Measurements from ENCODE around the gene GTF2H2.
"Not testable (repeated sequence)": the region's sequence is repeated elsewhere in the genome, so short reads cannot be mapped to it uniquely, and the experiment has no call there.

Gene GTF2H2

GRCh38 chr5:71067262-71067928 is at the start of gene GTF2H2:
Gene GTF2H2 (minus strand): TSS chr5:71067676. CDS start chr5:71062763, 4,913 bp downstream.
- not testable (repeated sequence) for H3K27me3 Mint-ChIP-seq, H3K4me1 Mint-ChIP-seq, H3K27ac Mint-ChIP-seq, H3K9me3 Mint-ChIP-seq, DNase-seq, H3K4me3 Mint-ChIP-seq
- peak; percentile 100 for ATAC-seq

GRCh38 chr5:71109730-71110275 is 42.3 kb upstream of the GTF2H2 start:
- not testable (repeated sequence) for H3K4me1 Mint-ChIP-seq, H3K27me3 Mint-ChIP-seq, H3K4me3 Mint-ChIP-seq, DNase-seq, H3K27ac Mint-ChIP-seq, H3K9me3 Mint-ChIP-seq
- peak; percentile 59 for ATAC-seq

- ATAC-seq, H3K9me3 Mint-ChIP-seq, H3K4me3 Mint-ChIP-seq, DNase-seq, H3K27ac Mint-ChIP-seq, H3K27me3 Mint-ChIP-seq, H3K4me1 Mint-ChIP-seq: not testable (repeated sequence)
These were observed 32.5 kb upstream of the GTF2H2 start for GRCh38 chr5:71099996-71100395.

DNA sequence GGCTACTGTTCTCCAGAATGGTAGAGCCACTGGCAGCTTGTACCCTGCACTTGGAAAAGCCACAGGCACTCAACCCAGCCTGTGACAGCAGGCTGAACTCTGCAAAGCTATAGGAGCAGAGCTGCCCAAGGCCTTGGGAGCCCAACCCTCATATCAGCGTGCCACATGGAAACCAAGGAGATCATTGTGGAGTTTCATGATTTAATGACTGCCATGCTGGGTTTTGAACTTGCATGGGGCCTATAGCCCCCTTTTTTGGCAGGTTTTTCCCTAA is 30.4 kb upstream of the GTF2H2 start:
- H3K9me3 Mint-ChIP-seq, H3K4me1 Mint-ChIP-seq, DNase-seq, H3K4me3 Mint-ChIP-seq, H3K27ac Mint-ChIP-seq, H3K27me3 Mint-ChIP-seq: not testable (repeated sequence)
- ATAC-seq = peak; percentile 20

GRCh38 chr5:71097173-71097929 is 29.9 kb upstream of the GTF2H2 start:
- DNase-seq, H3K4me3 Mint-ChIP-seq, H3K9me3 Mint-ChIP-seq, H3K4me1 Mint-ChIP-seq, H3K27me3 Mint-ChIP-seq, H3K27ac Mint-ChIP-seq: not testable (repeated sequence)
- peak; percentile 35 for ATAC-seq

- H3K9me3 Mint-ChIP-seq, DNase-seq, H3K4me3 Mint-ChIP-seq, ATAC-seq, H3K4me1 Mint-ChIP-seq, H3K27ac Mint-ChIP-seq, H3K27me3 Mint-ChIP-seq: not testable (repeated sequence)
These were observed 22.3 kb upstream of the GTF2H2 start for GRCh38 chr5:71089773-71090172.

GRCh38 chr5:71088754-71089153 is 21.3 kb upstream of the GTF2H2 start:
- H3K9me3 Mint-ChIP-seq, H3K4me1 Mint-ChIP-seq, DNase-seq, ATAC-seq, H3K27ac Mint-ChIP-seq, H3K27me3 Mint-ChIP-seq, H3K4me3 Mint-ChIP-seq: not testable (repeated sequence)

- not testable (repeated sequence) for ATAC-seq, H3K4me1 Mint-ChIP-seq, H3K4me3 Mint-ChIP-seq, DNase-seq, H3K27ac Mint-ChIP-seq, H3K27me3 Mint-ChIP-seq, H3K9me3 Mint-ChIP-seq
These were observed 18.7 kb upstream of the GTF2H2 start for GRCh38 chr5:71086145-71086544.

GRCh38 chr5:71084280-71085063 is 17.0 kb upstream of the GTF2H2 start:
- H3K4me3 Mint-ChIP-seq, DNase-seq, H3K27me3 Mint-ChIP-seq, H3K27ac Mint-ChIP-seq, ATAC-seq, H3K4me1 Mint-ChIP-seq, H3K9me3 Mint-ChIP-seq: not testable (repeated sequence)

DNA sequence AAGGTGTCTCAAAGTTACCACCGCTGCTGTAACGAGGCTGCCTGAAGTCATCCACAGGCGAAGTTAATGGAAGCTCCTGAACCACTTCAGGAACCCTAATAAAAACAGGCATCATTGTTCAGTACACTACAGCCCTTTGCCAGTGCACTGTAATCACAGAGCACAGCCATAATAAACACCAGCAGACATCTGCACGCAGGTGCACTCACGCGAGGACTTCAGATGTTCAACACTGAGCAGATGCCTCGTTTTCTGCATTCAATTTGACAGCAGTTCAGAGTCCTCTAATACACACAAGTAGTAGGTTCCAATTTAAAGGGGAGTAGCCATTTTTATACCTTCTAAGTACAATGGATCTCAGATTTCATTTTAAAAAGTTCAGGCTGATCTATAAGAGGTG is 15.4 kb upstream of the GTF2H2 start:
- H3K27me3 Mint-ChIP-seq = not testable (repeated sequence)

DNA sequence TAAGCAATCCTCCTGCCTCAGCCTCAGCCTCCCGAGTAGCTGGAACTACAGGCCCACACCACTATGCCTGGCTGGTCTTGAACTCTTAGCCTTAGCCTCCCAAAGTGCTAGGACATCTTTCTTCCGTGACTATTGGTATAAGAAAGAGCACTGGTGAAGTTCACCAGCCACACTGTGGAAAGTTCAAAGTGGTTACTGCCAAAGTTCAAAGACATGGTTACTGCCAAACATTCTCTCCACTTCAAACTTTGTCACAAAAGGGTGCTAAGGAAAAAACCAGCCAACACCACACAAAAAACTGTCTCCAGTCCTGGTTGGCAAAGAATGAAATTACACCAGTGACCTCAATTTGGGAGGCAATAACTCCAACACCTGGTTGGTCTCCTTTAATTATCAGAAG is 14.9 kb upstream of the GTF2H2 start:
- H3K4me1 Mint-ChIP-seq, H3K4me3 Mint-ChIP-seq, H3K27ac Mint-ChIP-seq, H3K9me3 Mint-ChIP-seq, ATAC-seq, H3K27me3 Mint-ChIP-seq, DNase-seq: not testable (repeated sequence)

More for the DNA sequence above, 15.4 kb upstream of the GTF2H2 start:
- H3K27ac Mint-ChIP-seq, DNase-seq, ATAC-seq, H3K4me3 Mint-ChIP-seq, H3K4me1 Mint-ChIP-seq, H3K9me3 Mint-ChIP-seq: not testable (repeated sequence)

GRCh38 chr5:71061322-71061721 is 6.2 kb downstream of the GTF2H2 start:
- not testable (repeated sequence) for H3K27ac Mint-ChIP-seq, H3K4me1 Mint-ChIP-seq, H3K9me3 Mint-ChIP-seq, H3K27me3 Mint-ChIP-seq, DNase-seq, ATAC-seq, H3K4me3 Mint-ChIP-seq

DNA sequence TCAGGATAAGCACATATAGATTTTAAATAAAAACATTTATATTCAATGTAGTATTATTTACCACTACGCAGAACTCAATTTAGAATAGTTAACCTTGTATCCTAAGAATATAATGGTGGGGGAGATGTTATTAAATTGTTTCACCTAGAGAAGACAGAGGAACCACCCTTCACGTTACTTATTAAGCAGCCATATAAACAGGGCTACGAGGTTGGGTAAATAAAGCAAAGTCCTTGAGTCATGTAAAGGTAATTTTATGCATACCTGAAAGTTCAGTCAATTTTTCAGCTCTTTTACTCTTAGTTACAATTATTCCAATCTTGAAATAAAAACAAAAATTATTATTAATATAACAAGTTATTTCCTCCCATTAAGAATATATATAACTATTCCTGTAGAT is 8.1 kb downstream of the GTF2H2 start:
- not testable (repeated sequence) for H3K27me3 Mint-ChIP-seq, DNase-seq, ATAC-seq, H3K4me1 Mint-ChIP-seq, H3K4me3 Mint-ChIP-seq, H3K9me3 Mint-ChIP-seq, H3K27ac Mint-ChIP-seq

DNA sequence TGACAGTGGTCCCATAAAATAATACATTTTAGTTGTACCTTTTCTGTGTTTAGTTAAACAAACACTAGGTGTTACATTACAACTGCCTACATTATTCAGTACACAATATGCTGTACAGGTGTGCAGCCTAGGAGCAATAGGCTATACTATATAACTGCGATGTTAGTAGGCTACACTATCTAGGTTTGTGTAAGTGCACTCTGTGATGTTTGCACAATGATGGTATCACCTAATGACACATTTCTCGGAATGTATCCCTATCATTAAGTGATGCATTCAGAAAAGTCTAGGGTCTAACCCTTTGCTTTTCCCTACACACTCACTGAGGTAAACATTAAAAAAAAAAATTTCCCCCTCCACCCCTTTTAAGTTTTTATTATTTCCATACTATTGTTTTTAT is 22.7 kb downstream of the GTF2H2 start:
- not testable (repeated sequence) for H3K4me1 Mint-ChIP-seq, H3K27ac Mint-ChIP-seq, H3K4me3 Mint-ChIP-seq, DNase-seq, H3K27me3 Mint-ChIP-seq, H3K9me3 Mint-ChIP-seq, ATAC-seq

DNA sequence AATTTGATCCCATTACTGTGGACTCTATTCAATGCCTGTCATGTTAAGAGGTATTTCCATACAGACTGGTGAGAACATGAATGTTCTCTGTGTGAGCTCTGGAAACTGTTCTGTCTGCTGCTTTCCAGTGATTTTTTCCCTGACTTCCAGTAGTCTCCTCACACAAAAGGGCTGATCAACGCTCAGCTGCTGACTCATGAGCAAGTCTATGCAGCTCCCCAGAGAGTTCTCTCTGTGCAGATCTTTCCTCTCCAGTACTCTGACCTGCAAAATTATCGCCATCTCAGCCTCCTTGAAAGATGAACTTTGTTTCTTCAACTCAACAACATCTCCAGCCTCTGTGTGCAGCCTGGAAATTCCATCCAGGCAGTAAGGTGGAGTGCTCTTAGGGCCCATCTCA is 23.3 kb downstream of the GTF2H2 start:
- H3K27ac Mint-ChIP-seq, H3K27me3 Mint-ChIP-seq, H3K4me1 Mint-ChIP-seq, DNase-seq, H3K9me3 Mint-ChIP-seq, ATAC-seq, H3K4me3 Mint-ChIP-seq: not testable (repeated sequence)

Measured in stimulated activated naive CD8-positive, alpha-beta T cell treated with anti-CD3 and anti-CD28 coated beads, Interleukin-15, amount 100 ng/mL, for 72 hours (primary cell).